GM15510 (cell line): ENCODE results near the gene YJU2.
A peak's percentile ranks its signal among the peaks of the same experiment; 100 is the strongest.

Experiments
- POLR2A ChIP-seq: IDR thresholded peaks from 3 replicates; pipeline ENCODE4 v1.6.1; 2011; ENCODE audit warnings: borderline replicate concordance; ENCODE audit not compliant: insufficient read length; ENCODE audit errors: extremely low read depth

The YJU2 gene

DNA sequence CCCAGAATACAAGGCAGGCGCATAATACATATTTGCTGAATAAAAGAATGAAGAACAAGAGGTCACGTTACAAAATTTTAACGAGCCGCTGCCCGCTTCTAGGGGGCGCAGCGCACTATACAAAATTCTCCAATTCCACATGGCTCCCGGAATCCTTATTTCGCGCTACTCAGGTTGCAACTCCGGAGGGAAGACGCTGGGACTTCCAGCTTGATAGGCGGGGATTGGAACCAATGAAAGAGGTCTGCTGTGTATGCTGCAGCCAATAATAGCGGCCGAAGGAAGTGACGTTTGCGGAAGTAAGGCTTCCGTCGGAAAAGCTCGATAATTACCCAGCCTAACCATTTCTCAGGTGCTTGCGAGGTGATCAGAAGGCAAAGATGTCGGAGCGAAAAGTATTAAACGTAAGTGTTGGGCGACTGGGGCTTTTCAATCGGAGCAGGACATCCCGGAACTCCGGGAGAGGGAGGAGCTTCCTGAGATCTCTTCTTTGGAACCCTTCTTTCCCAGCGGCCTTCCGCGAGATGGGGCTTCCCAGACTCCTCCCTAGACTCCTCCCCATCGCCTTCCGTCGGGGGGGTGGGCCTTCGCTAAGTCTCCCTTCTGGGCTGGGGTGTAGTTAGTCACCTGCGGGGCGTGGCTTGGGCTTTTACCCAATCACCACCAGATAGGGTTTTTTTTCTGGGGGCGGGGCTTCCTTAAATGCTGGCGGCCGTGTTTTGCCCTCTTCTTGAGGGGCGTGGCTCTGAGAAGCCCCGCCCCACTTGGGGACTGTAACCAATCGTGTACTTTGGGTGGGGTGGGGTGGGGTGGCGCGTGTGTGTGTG, at the start of gene YJU2:
YJU2 (plus strand) TSS at position 314 of the 827 bp plus-strand sequence; CDS start at position 381, 67 bp downstream.
- peak; percentile 64 for TF ChIP-seq POLR2A

DNA sequence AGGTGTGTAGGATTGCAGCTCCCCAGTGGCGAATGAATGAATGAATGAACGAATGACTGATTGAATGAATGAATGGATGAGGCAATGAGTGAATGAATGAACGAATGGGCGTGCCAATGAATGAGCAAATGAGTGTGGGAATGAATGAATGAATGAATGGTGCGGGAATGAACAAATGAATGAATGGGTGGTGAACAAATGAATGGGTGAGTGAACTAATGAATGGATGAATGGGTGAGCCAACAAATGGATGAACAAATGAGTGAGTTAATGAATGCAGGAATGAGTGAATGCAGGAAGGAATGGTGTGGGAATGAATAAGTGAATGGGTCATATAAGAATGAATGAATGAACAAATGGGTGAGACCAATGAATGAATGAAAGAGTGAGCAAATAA, 49.7 kb upstream of the YJU2 start:
- TF ChIP-seq POLR2A, result no peak

DNA sequence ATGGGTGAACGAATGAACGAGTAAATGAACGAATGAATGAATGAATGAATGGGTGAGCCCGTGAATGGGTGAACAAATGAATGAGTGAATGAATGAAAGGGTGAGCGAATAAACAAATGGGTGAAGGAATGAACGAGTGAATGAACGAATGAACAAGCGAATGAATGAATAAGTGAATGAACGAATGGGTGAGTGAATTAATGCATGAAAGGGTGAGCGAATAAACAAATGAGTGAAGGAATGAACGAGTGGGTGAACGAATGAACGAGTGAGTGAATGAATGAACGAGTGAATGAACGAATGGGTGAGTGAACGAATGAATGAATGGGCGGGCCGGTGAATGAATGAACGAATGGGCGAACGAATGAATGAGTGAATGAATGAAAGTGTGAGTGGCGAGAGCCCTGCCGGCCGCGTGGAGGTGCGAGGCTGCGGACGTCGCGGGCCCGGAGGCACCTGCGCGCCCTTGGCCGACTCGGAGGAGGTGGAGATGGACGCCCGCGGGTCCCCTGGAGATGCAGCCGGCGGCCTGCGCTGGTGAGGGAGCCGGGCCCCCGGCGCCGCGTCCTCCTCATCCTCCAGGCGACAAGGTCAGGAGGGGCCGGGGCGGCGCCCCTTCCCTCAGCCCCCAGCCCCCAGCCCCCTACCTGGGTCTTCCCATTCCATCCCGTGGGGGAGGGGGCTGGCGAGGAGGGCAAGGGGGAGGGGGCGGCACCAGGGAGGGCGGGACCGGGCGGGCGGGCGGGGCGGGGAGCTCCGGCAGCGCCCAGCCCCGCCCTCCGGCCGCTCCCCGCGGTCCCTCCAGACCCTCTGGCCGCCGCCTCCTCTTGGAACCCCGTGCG, 49.0 kb upstream of the YJU2 start:
- TF ChIP-seq POLR2A, result no peak

DNA sequence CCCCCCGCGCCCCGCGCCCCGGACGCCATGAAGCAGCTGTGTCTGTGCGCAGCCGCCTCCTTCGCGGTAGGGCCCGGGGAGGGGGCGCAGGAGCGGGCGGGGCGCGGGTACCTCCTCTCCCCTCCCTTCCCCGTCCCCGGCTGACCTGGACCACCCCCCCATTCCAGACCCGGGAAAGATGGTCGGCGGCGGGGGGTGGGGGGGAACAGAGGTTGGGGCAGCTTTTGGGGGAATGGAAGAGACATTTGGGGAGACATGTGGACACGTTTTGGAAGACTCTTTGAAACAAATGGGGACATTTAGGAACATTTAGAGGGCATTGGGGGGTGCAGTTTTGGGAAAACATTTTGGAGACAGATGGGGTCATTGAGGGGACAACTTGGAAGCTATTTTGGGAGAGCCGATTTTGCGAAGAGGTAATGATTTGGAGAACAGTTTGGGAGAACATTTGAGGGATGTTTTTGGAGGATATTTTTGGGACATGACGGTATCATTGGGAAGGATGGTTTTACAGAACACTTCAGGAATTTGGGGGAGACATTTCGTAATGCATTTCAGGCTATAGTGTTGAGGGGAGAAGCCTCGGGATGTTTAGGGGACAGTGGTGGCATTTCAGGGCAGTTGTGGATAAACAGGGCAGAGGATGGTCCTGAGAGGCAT, 48.3 kb upstream of the YJU2 start:
- no peak for TF ChIP-seq POLR2A

DNA sequence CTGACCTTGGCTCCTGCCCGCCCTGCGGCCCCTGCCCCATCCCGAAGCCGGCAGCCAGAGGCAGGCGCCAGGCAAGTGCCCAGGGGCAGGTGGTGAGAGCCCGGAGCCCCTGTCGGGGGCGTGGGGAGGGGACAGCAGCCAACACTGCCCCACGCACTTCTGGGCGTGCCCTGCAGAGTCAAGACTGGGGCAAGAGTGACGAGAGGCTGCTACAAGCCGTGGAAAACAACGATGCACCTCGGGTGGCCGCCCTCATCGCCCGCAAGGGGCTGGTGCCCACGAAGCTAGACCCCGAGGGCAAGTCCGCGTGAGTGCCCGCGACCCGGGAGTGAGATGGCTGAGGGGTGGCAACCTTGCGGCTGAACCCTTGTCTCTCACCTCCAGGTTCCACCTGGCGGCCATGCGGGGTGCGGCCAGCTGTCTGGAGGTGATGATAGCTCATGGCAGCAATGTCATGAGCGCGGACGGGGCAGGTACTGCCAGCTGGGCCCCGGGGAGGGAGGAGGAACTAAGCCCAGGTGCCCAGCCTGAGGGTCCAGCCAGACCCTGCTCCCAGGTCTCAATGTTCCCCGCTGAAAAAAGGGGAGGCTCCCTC, 47.1 kb upstream of the YJU2 start:
- TF ChIP-seq POLR2A, result no peak

DNA sequence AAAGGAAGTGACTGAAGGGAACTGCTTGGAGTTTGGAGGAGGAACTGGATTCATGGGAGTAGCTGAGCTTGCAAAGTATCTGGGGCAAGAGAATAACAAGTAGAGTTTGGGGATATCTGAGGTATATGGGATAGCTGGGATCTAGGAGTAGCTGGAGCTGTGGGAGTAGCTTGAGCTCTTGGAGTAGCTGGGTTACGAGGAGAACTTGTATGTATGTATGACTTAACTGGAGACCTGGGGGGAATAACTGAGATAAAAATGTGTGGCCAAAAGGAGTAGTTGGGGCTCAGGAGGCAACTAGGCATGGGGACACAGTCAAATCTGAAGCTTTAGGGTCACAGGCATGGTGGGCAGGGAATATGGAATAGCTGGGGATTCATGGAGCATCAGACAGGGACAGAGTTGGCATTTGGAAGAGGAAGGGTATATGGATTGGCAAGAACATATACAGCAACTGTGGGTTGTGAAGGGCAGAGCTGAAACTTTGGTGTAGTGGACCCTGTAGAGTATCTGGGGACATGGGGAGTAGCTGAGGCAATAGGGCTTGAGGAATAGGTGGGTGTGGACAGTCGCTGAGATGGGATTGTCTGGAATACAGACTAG, 45.8 kb upstream of the YJU2 start:
- no peak for TF ChIP-seq POLR2A

DNA sequence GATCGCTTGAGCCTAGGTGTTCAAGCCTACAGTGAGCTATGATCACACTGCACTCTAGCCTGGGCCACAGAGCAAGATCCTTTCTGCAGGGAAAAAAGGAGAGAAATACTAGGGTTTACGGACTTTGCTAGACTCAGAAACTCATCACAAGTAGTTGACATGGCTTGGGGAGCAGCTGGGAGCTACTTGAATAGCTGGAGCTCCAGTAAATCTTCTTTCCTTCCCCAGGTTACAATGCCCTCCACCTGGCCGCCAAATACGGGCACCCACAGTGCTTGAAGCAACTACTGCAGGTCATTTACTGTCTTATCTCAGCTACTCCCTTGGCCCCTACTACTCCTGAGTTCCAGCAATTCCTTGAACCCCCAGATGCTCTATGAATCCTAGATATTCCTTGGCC, 45.1 kb upstream of the YJU2 start:
- no peak for TF ChIP-seq POLR2A

DNA sequence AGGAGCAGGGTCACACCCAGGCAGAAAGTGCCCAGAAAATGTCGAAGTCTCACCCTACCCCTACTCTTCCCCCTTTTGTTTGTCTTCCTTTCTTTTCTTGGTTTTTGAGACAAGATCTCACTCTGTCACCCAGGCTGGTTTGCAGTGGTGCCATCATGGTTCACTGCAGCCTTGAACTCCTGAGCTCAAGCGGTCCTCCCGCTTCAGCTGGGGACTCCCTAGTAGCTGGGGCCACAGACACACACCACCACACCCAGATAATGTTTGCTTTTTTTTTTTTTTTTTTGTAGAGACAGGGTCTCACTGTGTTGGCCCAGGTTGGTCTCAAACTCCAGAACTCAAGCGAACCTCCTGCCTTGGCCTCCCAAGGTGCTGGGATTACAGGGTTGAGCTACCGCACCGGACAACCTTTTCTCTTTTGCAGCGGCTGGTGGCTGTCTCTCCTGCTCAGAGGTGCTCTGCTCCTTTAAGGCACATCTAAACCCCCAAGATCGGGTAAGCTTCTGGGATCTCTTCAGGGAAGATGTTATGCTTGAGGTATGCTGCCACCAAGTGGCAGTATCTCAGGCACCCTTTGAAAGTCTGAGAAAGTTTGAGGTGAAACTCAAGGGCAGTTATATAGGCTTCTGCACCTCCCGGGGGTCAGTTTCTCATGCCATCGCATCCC, 39.9 kb upstream of the YJU2 start:
- no peak for TF ChIP-seq POLR2A

DNA sequence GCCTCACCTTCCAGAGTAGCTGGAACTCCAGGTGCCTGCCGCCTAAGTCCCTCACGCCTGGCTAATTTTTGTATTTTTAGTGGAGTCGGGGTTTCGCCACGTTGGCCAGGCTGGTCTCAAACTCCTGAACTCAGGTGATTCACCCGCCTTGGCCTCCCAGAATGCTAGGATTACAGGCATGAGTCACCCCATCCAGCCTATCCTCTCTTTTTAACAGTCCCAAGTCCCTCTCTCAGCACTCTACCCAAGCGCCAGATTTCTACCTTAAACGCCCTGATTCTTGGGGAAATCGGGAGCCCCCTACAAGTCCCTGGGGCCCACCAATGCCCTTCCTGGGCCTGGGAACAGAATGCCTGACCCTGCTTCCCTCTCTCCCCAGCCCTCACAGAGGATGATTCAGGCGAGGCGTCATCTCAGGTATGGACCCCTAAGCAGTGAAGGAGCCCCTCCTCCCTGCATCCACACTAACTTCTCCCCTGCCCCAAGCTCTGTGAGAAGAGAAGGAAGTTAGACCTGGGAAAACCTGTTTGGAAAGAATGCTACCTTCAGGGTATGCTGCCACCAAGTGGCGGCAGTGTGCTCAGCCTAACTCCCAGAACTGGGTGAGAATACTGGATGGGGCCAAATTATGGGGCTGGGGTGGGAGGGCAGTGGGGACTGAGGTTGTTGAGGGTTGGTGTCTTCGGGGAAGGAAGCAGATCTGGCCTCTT, 38.3 kb upstream of the YJU2 start:
- TF ChIP-seq POLR2A, result no peak

DNA sequence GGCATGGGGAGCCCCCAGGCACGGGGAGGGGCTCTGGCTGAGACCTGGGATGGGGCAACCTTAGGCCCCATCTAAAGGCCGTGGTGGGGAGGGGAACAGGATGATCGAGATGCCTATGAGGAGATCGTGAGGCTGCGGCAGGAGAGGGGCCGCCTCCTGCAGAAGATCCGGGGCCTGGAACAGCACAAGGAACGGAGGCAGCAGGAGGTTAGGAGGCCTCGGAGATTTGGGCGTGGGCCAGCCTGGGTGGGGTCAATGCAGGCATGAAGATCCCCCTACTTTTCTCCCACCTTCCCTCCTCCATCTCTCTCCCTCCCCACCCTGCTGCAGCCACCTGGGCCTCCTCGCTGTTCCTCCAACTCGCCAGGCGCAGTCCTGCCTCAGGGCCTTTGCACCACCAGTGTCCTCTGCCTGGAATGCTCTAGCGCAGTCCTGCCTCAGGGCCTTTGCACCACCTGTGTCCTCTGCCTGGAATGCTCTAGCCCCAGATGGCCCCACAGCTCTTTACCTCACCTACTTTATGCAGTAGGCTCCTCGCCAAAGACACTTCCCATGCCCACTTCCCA, 36.6 kb upstream of the YJU2 start:
- no peak for TF ChIP-seq POLR2A

DNA sequence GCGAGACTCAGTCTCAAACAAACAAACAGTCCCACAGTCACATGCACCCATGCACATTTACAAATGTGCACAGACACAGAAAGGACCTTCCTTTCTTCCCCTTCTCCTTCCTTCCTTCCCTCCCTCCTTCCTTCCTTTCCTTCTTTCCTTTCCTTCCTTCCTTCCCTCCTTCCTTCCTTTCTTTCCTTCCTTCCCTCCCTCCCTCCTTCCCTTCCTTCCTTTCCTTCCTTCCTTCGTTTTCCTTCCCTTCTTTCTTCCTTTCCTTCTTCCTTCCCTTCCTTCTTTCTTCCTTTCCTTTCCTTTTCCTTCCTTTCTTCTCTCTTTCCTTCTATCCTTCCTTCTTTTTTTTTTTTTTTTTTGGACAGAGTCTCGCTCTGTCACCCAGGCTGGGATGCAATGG, 33.8 kb upstream of the YJU2 start:
- no peak for TF ChIP-seq POLR2A

DNA sequence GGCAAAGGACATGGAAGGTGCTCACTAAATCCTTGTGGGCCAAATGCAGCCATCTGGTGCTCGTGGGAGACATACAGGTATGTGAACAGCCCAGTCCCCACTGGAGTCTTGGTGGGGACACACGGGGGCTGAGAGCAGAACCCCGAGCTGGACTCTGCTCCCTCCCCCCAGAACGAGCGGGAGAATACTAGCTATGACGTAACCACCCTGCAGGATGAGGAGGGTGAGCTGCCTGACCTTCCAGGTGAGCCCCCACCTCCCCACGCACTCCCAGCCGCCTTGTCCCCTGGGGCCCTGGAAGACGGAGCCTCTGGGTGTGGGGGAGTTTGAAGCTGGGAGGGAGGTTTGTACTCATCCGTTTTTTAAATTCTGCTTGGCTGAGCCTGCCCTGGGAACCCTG, 31.1 kb upstream of the YJU2 start:
- TF ChIP-seq POLR2A, result no peak

DNA sequence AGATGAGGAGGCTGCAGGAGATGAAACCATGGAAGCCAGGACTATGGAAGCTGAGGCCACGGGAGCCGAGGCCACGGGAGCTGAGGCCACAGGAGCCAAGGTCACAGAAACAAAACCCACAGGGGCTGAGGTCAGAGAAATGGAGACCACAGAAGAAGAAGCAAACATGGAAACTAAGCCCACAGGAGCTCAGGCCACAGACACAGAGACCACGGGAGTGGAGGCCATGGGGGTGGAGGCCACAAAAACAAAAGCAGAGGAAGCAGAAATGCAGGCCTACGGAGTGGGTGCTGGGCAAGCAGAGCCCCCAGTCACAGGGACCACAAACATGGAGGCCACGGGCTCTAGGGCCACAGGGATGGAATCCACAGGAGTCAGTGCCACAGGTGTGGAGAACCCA, 30.0 kb upstream of the YJU2 start:
- TF ChIP-seq POLR2A, result no peak
